Inflammatory macrophage treated with lipopolysaccharide for 4 hours (primary cell): ENCODE data around the gene ETS1.

Source experiments
- DNase-seq: peaks from one replicate; pipeline ENCODE4 v3.0.0-alpha.2; 2020

ETS1 gene

GRCh38 chr11:128517451-128518230, 69.7 kb downstream of the ETS1 start:
- no peak for DNase-seq

DNA sequence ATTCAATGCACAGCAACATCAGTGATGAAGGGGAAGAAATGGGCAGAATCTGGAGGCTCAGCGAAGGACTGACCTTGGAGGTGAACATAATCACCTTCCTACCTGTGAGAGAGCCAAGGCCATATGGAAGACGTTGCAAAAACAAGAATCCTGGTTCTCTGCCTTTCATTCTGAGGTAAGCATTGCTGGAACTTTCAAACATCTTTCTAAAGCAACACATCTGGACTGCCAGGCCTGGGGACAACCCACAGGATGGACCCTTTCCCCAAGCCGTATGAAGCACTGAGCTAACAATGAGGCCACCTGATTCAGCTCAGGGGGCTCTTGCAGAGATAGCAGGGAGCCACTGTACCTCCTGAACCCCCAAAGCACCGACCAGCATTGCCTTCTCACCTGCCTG, 70.5 kb downstream of the ETS1 start:
- DNase-seq, result no peak

DNA sequence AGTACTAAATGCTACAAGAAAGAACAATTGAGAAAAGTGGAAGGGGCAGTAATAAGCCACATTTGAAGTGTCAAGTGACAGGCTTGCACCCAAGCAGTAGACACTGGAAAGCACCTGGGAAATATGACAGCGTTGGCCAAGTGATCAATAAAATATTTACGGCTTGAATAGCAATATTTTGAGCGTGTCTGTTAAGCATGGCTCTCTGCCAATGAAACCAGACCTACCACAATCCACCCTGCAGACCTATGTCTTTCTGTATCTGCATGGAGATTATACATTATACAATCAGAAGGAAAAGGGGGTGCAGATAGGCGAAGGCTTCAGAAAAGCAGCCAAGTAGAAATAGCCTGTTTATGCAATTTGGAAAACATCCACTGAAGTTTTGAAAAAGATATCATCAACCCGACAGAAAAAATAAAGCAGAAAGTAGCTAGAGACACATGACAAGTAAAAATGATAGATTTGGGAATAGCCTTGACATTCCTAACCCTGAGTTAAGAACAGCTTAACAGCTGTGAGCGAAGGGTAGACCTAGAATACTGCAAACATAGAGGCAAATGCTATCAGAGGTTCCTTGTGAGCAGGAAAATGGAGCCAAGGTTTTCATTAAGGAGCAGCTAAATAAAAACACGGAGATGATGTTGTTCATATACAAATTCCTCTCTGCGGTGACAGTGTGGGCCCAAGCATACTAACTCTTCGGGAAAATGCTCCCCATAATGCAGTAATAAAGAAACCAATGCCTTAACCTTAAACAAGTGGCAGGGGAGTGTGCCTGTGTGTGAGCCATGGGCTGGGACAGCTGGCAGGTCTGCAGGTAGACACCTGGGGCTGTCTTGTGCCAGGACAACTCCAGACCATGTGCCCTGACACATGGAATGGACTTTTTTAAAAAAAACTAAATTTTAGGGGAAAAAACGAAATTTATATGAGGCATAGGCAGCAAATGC, 71.3 kb downstream of the ETS1 start:
- no peak for DNase-seq

- no peak for DNase-seq
Measured at GRCh38 chr11:128515086-128515485, 72.3 kb downstream of the ETS1 start.

- DNase-seq, result no peak
Measured at GRCh38 chr11:128513915-128514681, 73.3 kb downstream of the ETS1 start.

DNA sequence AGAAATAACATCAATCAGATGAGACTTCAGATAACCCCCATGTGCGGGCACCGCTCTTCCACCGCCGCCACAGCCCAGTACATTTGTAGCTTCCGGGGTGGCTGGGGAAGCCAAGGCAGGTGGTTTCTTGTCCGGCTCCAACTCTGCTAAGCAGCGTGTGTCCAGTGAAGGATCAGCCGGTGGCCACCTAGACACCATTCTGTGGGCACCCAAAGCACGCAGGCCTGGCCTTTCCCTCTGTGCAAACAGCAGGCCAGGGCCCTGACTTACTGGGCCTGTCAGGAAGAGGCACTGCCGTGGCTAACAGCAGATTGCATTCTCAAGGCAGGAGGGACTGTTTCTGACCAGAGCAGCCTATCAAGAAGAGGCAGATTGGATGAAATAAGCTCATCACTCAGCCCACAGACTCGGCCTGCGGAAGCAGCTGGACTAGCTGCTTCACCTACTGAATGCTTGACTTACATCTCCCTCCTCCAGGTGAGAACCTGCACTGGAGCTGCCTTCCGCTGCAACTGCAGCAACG, 74.8 kb downstream of the ETS1 start:
- no peak for DNase-seq

DNA sequence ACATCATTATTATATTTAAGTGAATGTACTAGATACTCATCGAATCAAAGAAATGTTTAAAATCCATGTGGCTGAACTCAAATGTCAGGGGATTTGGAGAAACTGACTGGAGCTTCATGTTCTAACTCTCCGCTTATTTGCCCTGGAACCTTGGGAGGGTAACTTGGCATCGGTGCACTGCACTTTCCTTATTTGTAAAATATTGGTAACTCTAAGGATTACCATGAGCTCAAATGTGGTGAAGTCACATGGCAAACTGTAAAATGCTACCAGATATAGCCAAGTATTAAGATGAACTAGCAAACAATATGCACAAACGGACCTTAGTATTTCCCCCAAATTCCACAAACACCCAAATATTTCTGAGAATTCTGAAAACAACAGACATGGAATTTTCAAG, 75.6 kb downstream of the ETS1 start:
- no peak for DNase-seq

- no peak for DNase-seq
Measured at GRCh38 chr11:128509621-128510389, 77.6 kb downstream of the ETS1 start.

- no peak for DNase-seq
Measured at GRCh38 chr11:128508770-128509510, 78.4 kb downstream of the ETS1 start.

- DNase-seq, result no peak
Measured at GRCh38 chr11:128507936-128508335, 79.4 kb downstream of the ETS1 start.

- peak; percentile 37 for DNase-seq
Measured at GRCh38 chr11:128506999-128507611, 80.3 kb downstream of the ETS1 start.

DNA sequence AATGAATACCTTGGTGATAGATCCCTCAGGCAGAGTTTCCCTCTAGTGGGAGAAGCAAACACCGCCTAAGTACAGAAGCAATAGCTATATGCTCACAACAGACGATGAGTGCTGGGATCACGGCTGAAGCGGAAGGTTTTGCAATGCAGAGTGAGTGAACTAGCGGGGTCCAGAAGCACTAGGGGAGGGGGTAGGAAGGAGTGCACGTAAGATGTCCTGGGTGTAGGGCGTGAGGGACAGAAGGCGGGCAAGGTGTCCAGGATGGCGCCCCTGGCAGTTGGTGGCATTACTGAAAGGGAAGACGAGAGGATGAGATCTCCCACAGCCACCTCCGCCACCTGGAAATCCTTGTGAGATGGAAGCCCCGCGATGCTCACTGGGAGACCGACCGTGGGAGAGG, 81.0 kb downstream of the ETS1 start:
- DNase-seq, result no peak

DNA sequence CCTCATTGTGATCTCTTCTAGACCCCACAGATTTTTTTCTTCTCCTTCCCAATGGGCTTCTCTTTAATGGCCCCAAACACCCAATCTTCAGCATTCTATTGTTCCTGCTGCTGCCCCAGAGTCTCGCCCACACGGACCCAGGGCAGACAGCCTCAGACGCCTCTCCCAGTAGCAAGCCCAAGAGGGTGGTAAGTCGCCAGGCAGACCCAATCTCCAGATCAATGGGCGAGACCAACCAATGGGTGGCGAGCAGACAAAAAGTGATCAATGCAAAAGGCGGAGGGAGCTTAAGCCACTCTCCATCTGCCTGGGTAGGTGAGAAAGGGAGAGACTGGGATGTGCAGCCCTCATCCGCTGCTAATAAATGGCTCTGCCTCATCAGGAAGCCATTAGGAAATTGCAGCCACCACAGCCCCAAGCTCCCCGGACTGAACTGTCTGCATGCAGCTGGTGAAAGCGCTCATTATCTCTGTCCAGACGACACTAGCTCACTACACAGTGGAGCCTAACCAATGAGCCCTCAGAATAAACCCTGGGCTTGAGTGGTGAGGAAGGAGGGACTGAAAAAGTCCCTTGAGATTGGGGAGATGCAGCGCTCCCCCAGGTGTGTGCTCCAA, 81.8 kb downstream of the ETS1 start:
- no peak for DNase-seq

- no peak for DNase-seq
Measured at GRCh38 chr11:128504486-128504885, 82.9 kb downstream of the ETS1 start.

- no peak for DNase-seq
Measured at GRCh38 chr11:128503245-128503991, 83.9 kb downstream of the ETS1 start.

DNA sequence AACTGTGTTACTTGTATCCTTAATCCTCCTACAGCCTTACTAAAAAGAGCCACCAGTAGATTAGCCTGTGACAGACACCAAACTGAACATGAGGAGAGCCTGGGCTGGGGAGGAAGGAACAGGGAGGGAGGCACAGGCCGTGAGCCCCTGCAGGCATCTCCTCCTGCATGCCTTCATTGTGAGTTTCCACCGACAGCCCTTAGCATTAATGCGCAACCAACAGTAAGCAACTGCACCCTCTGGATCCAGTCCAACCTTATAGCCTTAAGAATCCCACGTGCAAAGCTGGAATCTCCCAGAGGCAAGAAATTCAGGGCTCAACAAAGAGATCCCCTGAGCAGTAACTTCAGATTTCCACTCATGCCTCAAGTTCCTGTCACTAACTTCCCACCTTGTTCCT, 84.6 kb downstream of the ETS1 start:
- no peak for DNase-seq

DNA sequence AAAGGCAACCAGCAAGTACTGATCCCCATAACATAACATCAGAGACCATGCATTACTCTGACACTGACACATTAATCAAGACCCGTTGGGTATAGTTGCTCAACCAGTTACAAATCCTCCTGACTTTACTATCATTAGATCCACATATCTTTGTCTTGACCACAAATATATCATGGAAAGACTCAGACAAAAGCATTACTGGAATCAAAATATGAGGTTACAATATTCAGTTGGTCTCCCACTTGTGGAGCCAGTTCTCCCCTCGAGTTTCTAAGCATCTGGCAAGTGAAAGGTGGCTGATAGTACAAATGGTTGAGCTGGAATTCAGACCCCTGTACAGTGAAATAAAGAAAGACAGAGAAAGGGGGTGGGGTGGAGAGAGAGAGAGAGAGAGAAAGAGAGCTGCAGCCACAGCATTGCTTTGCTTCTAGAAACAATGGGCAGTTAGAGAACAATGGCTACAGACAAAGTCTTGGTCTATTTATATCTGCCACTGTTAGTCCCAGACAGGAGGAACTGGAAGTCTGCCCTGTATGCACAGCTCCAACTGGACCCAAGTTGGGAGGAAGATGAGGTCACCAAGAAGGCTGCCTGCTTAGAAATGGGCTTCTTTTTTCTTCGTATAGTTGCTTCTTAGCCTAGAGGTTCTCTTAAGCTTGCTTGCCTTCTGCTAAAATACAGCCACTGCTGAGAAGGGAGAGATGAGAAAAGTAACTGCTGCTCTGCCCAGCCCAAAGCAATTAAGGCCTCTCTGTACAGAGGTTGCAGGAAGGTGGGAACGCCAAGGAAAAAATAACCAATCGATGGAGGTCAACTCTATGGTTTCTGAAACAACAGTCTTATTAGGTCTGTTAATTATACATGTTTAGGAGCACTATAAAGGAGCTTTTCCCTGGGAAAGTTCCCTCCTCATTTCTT, 85.5 kb downstream of the ETS1 start:
- no peak for DNase-seq

DNA sequence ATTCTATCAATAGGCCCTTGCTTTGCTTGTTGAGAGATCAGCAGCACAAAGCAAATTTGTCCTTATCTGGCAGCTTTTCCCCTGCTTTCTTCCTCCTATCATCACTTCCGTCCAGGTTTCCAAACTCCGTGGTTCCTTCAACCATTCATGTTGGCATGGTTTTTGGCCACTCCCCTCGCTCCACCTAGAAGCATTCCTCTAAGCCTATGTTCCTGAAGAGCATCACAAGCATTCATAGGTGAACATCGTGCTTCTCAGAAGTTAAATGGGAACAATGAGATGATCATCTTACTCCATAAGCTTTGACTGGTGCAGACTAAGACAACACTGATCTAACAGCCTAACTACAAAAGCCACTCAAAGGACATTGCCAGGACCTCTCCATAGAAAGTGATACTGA, 86.3 kb downstream of the ETS1 start:
- no peak for DNase-seq

DNA sequence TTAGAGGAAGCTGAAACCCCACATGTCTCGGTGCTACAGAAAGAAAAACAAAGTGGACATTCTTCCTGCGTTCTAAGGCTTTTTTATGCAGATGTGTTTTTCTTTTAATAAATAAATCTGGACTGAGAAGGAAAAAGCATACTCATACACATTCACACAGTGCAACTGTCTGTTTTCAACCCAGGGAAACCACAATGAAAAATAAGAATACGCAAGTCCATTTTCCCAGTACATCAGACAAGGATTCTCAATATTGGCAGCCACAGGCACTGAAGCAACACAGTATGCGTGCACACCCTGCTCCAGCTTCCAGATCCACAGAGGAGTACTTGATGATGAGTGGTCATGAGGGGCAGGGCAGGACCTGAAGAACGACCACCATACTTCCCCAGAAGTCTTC, 86.9 kb downstream of the ETS1 start:
- no peak for DNase-seq
